K562 (cell line): ENCODE data around the gene NR2F6. TPM values are rescaled to one million over a fixed set of nuclear protein-coding genes. Genes with fewer than 3 reads are reported as not detected.
A peak's percentile ranks its signal among the peaks of the same experiment; 100 is the strongest.

ENCODE experiments used
- BACH1 ChIP-seq: fragments of 200-800 bp; sonication (Bioruptor generic); IDR thresholded peaks from 2 replicates; pipeline ENCODE4 v1.6.1; 2016; ENCODE audit warnings: missing genetic modification characterization, missing compliant biosample characterization
- BRD4 ChIP-seq: fragments of 200-600 bp; sonication (generic); IDR thresholded peaks from 2 replicates; pipeline ENCODE4 v1.6.1; 2017; ENCODE audit warnings: inconsistent platforms
- GABPB1 ChIP-seq: sonication (generic); formaldehyde crosslinking; IDR thresholded peaks from 2 replicates; pipeline ENCODE4 v1.8.0; 2022; ENCODE audit warnings: mild to moderate bottlenecking, missing genetic modification reagents
- HCFC1 ChIP-seq: IDR thresholded peaks from 2 replicates; pipeline ENCODE4 v1.6.1; 2012; ENCODE audit warnings: low read depth, low read length, improper control_type of control experiment
- NBN ChIP-seq: fragments of 450-650 bp; IDR thresholded peaks from 2 replicates; pipeline ENCODE4 v1.6.1; 2016; ENCODE audit warnings: low read depth, mild to moderate bottlenecking
- NCOA6 ChIP-seq: fragments of 450-650 bp; IDR thresholded peaks from 2 replicates; pipeline ENCODE4 v1.6.1; 2017; ENCODE audit warnings: mild to moderate bottlenecking
- ZBTB7A ChIP-seq: IDR thresholded peaks from 2 replicates; pipeline ENCODE4 v1.6.1; 2011; ENCODE audit warnings: low read depth, mild to moderate bottlenecking, low read length, moderate library complexity, borderline replicate concordance; ENCODE audit not compliant: control insufficient read depth
- ZFX ChIP-seq: sonication (generic); formaldehyde crosslinking; IDR thresholded peaks from 2 replicates; pipeline ENCODE4 v1.8.0; 2022; ENCODE audit warnings: mild to moderate bottlenecking, missing genetic modification reagents, moderate library complexity
- polyA plus RNA-seq, 8 experiments: library from polyadenylated mRNA; depleted of rRNA in 4 of 8; stranded (reverse) in 5 of 8; unstranded in 3 of 8; fragments of >200 nt; fragmentation: Nextera tagmentation in 2 of 8; fragmentation: Illumina TruSeq in 1 of 8; extraction: Ambion mirVana in 2 of 8; extraction: Trizol in 1 of 8; gene quantifications; 2 replicates each; pipeline versions ENCODE4 v1.2.1 to v1.2.3, GENCODE V29; 2011 to 2014; ENCODE audit warnings: inconsistent platforms in 1 of 8, missing spikeins in 1 of 8
- total RNA-seq, 7 experiments: library from RNA; depleted of rRNA in 6 of 7; stranded (reverse); fragments of >200 nt in 6 of 7; fragmentation: Illumina TruSeq in 2 of 7; extraction: Trizol in 2 of 7; gene quantifications; 2 replicates each; pipeline versions ENCODE4 v1.2.1 to v1.2.3, GENCODE V29; 2011 to 2021; ENCODE audit warnings: low replicate concordance in 1 of 7
- TF ChIP-seq, protein P1 (sequence below), 2 experiments: fragments of 450-650 bp in 1 of 2; sonication (generic) in 1 of 2; formaldehyde crosslinking in 1 of 2; IDR thresholded peaks; 2 replicates each; pipeline versions ENCODE4 v1.7.1 to v1.9.0; 2016 to 2022; ENCODE audit warnings: inconsistent platforms in 1 of 2, mild to moderate bottlenecking in 1 of 2, missing genetic modification reagents in 1 of 2
- TF ChIP-seq, protein P2 (sequence below): fragments of 450-650 bp; IDR thresholded peaks from 2 replicates; pipeline ENCODE4 v1.7.1; 2018; ENCODE audit warnings: mild to moderate bottlenecking, low read depth; ENCODE audit not compliant: partially characterized antibody
- TF ChIP-seq, protein P3 (sequence below): fragments of 250-450 bp; sonication (Bioruptor Pico); IDR thresholded peaks from 2 replicates; pipeline ENCODE4 v1.8.0; 2021; ENCODE audit warnings: moderate library complexity, mild to moderate bottlenecking, inconsistent platforms
- TF ChIP-seq, protein P4 (sequence below): fragments of 450-650 bp; IDR thresholded peaks from 2 replicates; pipeline ENCODE4 v1.6.1; 2016; ENCODE audit warnings: borderline replicate concordance

Gene NR2F6
- total and polyA plus RNA-seq, 9 of the 15 experiments (the other 6 are each of a cell fraction or from before 2014, with no cell fraction given): 0.76 to 97.5 (median 18.8) TPM

DNA sequence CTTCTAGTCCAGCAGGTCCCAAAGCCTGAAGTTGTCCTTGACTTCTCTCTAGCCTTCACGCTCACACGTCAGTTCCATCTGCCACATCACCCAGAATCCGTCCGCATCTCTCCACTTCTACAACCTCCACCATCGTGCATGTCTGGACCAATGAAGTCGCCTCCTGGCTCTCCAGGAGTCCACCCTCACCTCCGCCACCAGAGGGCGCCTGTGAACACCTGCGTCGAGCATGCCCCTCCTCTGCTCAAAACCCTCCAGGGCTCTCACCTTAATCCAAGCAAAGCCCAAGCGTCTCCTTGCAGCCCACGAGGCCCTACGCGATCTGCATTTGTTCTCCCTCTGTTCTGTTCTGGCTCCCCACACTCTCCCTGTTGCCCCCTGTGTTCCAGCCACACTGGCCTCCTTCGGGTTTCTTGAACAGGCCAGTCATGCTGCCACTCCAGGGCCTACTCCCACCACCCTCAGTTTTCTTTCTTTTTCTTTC lies 15.2 kb upstream of the NR2F6 start (continued):
- TF ChIP-seq, protein P1, sequence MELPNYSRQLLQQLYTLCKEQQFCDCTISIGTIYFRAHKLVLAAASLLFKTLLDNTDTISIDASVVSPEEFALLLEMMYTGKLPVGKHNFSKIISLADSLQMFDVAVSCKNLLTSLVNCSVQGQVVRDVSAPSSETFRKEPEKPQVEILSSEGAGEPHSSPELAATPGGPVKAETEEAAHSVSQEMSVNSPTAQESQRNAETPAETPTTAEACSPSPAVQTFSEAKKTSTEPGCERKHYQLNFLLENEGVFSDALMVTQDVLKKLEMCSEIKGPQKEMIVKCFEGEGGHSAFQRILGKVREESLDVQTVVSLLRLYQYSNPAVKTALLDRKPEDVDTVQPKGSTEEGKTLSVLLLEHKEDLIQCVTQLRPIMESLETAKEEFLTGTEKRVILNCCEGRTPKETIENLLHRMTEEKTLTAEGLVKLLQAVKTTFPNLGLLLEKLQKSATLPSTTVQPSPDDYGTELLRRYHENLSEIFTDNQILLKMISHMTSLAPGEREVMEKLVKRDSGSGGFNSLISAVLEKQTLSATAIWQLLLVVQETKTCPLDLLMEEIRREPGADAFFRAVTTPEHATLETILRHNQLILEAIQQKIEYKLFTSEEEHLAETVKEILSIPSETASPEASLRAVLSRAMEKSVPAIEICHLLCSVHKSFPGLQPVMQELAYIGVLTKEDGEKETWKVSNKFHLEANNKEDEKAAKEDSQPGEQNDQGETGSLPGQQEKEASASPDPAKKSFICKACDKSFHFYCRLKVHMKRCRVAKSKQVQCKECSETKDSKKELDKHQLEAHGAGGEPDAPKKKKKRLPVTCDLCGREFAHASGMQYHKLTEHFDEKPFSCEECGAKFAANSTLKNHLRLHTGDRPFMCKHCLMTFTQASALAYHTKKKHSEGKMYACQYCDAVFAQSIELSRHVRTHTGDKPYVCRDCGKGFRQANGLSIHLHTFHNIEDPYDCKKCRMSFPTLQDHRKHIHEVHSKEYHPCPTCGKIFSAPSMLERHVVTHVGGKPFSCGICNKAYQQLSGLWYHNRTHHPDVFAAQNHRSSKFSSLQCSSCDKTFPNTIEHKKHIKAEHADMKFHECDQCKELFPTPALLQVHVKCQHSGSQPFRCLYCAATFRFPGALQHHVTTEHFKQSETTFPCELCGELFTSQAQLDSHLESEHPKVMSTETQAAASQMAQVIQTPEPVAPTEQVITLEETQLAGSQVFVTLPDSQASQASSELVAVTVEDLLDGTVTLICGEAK (IDR thresholded peaks at IDR 0.05): 0 out of 2 replicates have a peak, but pooled peaks have one; percentile 38
- TF ChIP-seq, protein P1 (CRISPR knock-in tag; IDR thresholded peaks at IDR 0.05): no peak
- TF ChIP-seq ZFX (CRISPR knock-in tag): peak; percentile 50; the same call in 1 of the 2 replicates
- TF ChIP-seq NBN: 0 out of 2 replicates have a peak, but pooled peaks have one; percentile 81
- no peak for TF ChIP-seq GABPB1
- TF ChIP-seq BACH1: no peak
- TF ChIP-seq, protein P2, sequence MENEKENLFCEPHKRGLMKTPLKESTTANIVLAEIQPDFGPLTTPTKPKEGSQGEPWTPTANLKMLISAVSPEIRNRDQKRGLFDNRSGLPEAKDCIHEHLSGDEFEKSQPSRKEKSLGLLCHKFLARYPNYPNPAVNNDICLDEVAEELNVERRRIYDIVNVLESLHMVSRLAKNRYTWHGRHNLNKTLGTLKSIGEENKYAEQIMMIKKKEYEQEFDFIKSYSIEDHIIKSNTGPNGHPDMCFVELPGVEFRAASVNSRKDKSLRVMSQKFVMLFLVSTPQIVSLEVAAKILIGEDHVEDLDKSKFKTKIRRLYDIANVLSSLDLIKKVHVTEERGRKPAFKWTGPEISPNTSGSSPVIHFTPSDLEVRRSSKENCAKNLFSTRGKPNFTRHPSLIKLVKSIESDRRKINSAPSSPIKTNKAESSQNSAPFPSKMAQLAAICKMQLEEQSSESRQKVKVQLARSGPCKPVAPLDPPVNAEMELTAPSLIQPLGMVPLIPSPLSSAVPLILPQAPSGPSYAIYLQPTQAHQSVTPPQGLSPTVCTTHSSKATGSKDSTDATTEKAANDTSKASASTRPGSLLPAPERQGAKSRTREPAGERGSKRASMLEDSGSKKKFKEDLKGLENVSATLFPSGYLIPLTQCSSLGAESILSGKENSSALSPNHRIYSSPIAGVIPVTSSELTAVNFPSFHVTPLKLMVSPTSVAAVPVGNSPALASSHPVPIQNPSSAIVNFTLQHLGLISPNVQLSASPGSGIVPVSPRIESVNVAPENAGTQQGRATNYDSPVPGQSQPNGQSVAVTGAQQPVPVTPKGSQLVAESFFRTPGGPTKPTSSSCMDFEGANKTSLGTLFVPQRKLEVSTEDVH: peak; percentile 31
- TF ChIP-seq NCOA6: no peak
- TF ChIP-seq, protein P3, sequence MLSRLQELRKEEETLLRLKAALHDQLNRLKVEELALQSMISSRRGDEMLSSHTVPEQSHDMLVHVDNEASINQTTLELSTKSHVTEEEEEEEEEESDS: no peak
- TF ChIP-seq BRD4: no peak
- TF ChIP-seq, protein P4, sequence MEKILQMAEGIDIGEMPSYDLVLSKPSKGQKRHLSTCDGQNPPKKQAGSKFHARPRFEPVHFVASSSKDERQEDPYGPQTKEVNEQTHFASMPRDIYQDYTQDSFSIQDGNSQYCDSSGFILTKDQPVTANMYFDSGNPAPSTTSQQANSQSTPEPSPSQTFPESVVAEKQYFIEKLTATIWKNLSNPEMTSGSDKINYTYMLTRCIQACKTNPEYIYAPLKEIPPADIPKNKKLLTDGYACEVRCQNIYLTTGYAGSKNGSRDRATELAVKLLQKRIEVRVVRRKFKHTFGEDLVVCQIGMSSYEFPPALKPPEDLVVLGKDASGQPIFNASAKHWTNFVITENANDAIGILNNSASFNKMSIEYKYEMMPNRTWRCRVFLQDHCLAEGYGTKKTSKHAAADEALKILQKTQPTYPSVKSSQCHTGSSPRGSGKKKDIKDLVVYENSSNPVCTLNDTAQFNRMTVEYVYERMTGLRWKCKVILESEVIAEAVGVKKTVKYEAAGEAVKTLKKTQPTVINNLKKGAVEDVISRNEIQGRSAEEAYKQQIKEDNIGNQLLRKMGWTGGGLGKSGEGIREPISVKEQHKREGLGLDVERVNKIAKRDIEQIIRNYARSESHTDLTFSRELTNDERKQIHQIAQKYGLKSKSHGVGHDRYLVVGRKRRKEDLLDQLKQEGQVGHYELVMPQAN: peak; percentile 41; the same call in 1 of the 2 replicates
- peak; percentile 56; the same call in 1 of the 2 replicates for TF ChIP-seq ZBTB7A
- peak; percentile 46; the same call in 1 of the 2 replicates for TF ChIP-seq HCFC1
